ENCODE data around the gene NOPCHAP1. TPM values are rescaled to one million over a fixed set of nuclear protein-coding genes. Genes with fewer than 3 reads are reported as not detected.

The NOPCHAP1 gene
- total RNA-seq, 1 experiment from 2014 or later, result 49.3 TPM

DNA sequence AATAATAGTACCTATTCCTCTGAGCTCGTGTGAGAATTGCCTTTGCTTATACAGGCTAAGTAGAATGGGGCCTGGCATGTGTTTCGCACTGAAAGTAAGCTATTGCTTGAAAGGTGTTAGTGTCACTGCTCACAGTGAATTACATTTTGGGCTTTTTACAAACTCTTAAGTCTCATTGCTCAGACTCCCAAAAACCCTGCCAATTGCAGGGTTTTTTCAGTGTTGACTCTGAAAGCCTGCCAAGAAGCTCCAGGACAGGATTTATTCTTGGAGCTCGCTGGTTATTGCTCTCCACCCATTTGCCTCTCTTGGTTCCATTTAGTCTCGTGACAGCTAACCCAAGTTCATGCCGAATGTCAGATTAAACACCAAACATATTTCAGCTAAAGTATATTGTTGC lies 39.8 kb downstream of the NOPCHAP1 start:
- Histone ChIP-seq H3K4me2 (ENCODE audit: insufficient read depth, insufficient read length, low read length) (no peak overlapping the region), H3K23ac (ENCODE audit: insufficient read length, low read depth, low read length) (no peak overlapping the region), H2BK120ac (ENCODE audit: low read depth, low read length, poor library complexity, severe bottlenecking) (no peak overlapping the region), H3K18ac (ENCODE audit: insufficient read length, low read depth, low read length) (no peak overlapping the region), H4K8ac (replicated peaks; ENCODE audit: insufficient read length, low read depth, low read length) (no peak overlapping the region), H3K79me1 (ENCODE audit: insufficient read depth, low read depth, low read length, poor library complexity, severe bottlenecking) (no peaks in the 10 kb centered on the region), H3T11ph (ENCODE audit: low read length) (no peak overlapping the region), H2BK15ac (ENCODE audit: low read depth, low read length) (no peak overlapping the region), H4K20me1 (ENCODE audit: control insufficient read depth, insufficient read depth, insufficient read length) (no peaks in the 10 kb centered on the region), H3K23me2 (ENCODE audit: insufficient read length, low read depth, low read length, poor library complexity, severe bottlenecking) (no peaks in the 10 kb centered on the region), H3K79me2 (ENCODE audit: insufficient read depth, low read length) (no peaks in the 10 kb centered on the region), H2AK5ac (ENCODE audit: insufficient read length, low read length) (no peak overlapping the region), H3K27ac (ENCODE audit: insufficient read length, low read depth, low read length) (no peak overlapping the region), H3K9ac (ENCODE audit: extremely low read depth, insufficient read length, low read length) (no peak overlapping the region), H4K91ac (ENCODE audit: insufficient read length, low read depth, low read length) (no peak overlapping the region), H3K4ac (ENCODE audit: low read depth, low read length) (no peak overlapping the region), H2BK20ac (ENCODE audit: low read depth, low read length, poor library complexity, severe bottlenecking) (no peak overlapping the region), H4K5ac (ENCODE audit: insufficient read length, low read depth, low read length) (no peak overlapping the region), H3K27me3 (ENCODE audit: insufficient read depth, low read length) (no peaks in the 10 kb centered on the region), H3K4me1 (ENCODE audit: insufficient read depth, low read length) (no peaks in the 10 kb centered on the region), H2AFZ (ENCODE audit: low read length) (no peak overlapping the region), H2BK12ac (ENCODE audit: insufficient read length, low read depth, low read length) (no peak overlapping the region), H3K9me3 (ENCODE audit: control insufficient read depth, low read depth, low read length) (no peaks in the 10 kb centered on the region), H2BK5ac (ENCODE audit: insufficient read length, low read length) (no peak overlapping the region), H3K14ac (ENCODE audit: insufficient read depth, low read length) (no peak overlapping the region), H3K56ac (ENCODE audit: insufficient read length, low read depth, low read length) (no peak overlapping the region)
- Mint-ChIP-seq H3K4me1 (no peaks in the 10 kb centered on the region), H3K27ac (no peak overlapping the region), H3K9me3 (no peaks in the 10 kb centered on the region), H3K27me3 (ENCODE audit: low read depth) (no peaks in the 10 kb centered on the region), H3K4me3 (no peak overlapping the region), H3K36me3 (ENCODE audit: insufficient read depth in 1 of 3, low read depth in 3 of 3) (no peaks in the 10 kb centered on the region)
- WGBS (ENCODE audit: extremely low coverage, insufficient read length, low lambda C conversion rate), result no CpG with 5 or more reads among the region's 5 CpGs
- no peak for DNase-seq
- TF ChIP-seq, protein P1, sequence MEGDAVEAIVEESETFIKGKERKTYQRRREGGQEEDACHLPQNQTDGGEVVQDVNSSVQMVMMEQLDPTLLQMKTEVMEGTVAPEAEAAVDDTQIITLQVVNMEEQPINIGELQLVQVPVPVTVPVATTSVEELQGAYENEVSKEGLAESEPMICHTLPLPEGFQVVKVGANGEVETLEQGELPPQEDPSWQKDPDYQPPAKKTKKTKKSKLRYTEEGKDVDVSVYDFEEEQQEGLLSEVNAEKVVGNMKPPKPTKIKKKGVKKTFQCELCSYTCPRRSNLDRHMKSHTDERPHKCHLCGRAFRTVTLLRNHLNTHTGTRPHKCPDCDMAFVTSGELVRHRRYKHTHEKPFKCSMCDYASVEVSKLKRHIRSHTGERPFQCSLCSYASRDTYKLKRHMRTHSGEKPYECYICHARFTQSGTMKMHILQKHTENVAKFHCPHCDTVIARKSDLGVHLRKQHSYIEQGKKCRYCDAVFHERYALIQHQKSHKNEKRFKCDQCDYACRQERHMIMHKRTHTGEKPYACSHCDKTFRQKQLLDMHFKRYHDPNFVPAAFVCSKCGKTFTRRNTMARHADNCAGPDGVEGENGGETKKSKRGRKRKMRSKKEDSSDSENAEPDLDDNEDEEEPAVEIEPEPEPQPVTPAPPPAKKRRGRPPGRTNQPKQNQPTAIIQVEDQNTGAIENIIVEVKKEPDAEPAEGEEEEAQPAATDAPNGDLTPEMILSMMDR (conservative IDR thresholded peaks at IDR 0.05), result no peak

All from H9 (cell line).